Muscle layer of colon (tissue), 2 donors: ENCODE measurements around the gene GABRB3.

Experiments
- H3K27ac ChIP-seq: one replicate; pipeline ENCODE4 v1.7.0; 2013; ENCODE audit warnings: low read depth, mild to moderate bottlenecking, low read length, moderate library complexity
- H3K27me3 ChIP-seq, 2 donors: one replicate each; pipeline ENCODE4 v1.7.0; 2013; ENCODE audit warnings: low read length in 2 of 2, mild to moderate bottlenecking in 2 of 2; ENCODE audit not compliant: insufficient read depth in 2 of 2, control insufficient read depth in 1 of 2
- H3K36me3 ChIP-seq: one replicate; pipeline ENCODE4 v1.7.0; 2013; ENCODE audit warnings: mild to moderate bottlenecking, low read length; ENCODE audit not compliant: insufficient read depth
- H3K4me1 ChIP-seq: one replicate; pipeline ENCODE4 v1.7.0; 2013; ENCODE audit warnings: mild to moderate bottlenecking, low read length; ENCODE audit not compliant: insufficient read depth
- H3K4me3 ChIP-seq, 2 donors: one replicate each; pipeline ENCODE4 v1.7.0; 2013; ENCODE audit warnings: low read length in 2 of 2, low read depth in 1 of 2, mild to moderate bottlenecking in 1 of 2, moderate library complexity in 1 of 2
- H3K9ac ChIP-seq: one replicate; pipeline ENCODE4 v1.7.0; 2013; ENCODE audit warnings: low read length
- H3K9me3 ChIP-seq: one replicate; pipeline ENCODE4 v1.7.0; 2013; ENCODE audit warnings: mild to moderate bottlenecking, low read length
- donor health status: abdominal sarcoma.
- donor health status: Adenocarcinoma of cecum.

GABRB3 gene

GRCh38 chr15:26772154-26773066 lies at the start of gene GABRB3:
Gene GABRB3 (minus strand): TSS chr15:26773066.
- Histone ChIP-seq H3K27ac (no peak within 1 kb of the TSS), H3K4me1 (peaks cover 4% of the 10 kb centered on the region), H3K4me3 (peak within 1 kb of the TSS; percentile 9 to 26), H3K9ac (no peak within 1 kb of the TSS), H3K27me3 (peaks cover 9 to 29% of the 10 kb centered on the region in 2 donors), H3K9me3 (no peaks in the 10 kb centered on the region), H3K36me3 (no peaks in the 10 kb centered on the region)

- no peaks in the 10 kb centered on the region for H3K4me1 ChIP-seq
- no peaks in the 10 kb centered on the region for H3K9me3 ChIP-seq
- no peaks in the 10 kb centered on the region for H3K36me3 ChIP-seq
- H3K4me3 ChIP-seq: no peak overlapping the region
- no peaks in the 10 kb centered on the region for H3K27me3 ChIP-seq
- H3K27ac ChIP-seq: no peak overlapping the region
- no peak overlapping the region for H3K9ac ChIP-seq
Measured at GRCh38 chr15:26807517-26808427, 34.9 kb upstream of the GABRB3 start.

- no peak overlapping the region for H3K27ac ChIP-seq
- H3K4me3 ChIP-seq: no peak overlapping the region
- no peaks in the 10 kb centered on the region for H3K36me3 ChIP-seq
- H3K27me3 ChIP-seq: no peaks in the 10 kb centered on the region
- no peak overlapping the region for H3K9ac ChIP-seq
- H3K9me3 ChIP-seq: no peaks in the 10 kb centered on the region
- no peaks in the 10 kb centered on the region for H3K4me1 ChIP-seq
Measured at GRCh38 chr15:26806574-26806973, 33.7 kb upstream of the GABRB3 start.

DNA sequence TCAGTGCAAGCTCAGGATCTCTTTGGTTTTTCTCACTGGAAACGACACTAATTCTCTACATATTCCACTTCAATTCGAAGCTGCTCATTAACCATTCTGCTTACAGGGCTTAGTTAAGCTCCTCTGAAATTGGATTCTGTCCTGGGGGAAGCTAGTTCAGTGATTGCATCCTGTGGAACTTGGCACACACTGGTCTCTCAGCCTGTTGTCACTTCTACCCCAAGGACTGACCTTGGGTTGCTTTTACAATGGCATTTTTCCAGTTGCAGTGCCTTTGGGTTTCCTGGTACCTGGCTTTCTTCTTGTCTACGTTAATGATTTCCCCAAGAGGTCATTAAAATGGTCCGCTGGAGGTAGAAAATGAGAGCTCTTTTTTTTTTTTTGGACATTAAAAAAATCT lies 33.3 kb upstream of the GABRB3 start:
- Histone ChIP-seq H3K36me3 (no peaks in the 10 kb centered on the region), H3K9me3 (no peaks in the 10 kb centered on the region), H3K27ac (no peak overlapping the region), H3K27me3 (no peaks in the 10 kb centered on the region), H3K9ac (no peak overlapping the region), H3K4me3 (no peak overlapping the region), H3K4me1 (no peaks in the 10 kb centered on the region)

GRCh38 chr15:26805470-26805869 lies 32.6 kb upstream of the GABRB3 start:
- Histone ChIP-seq H3K9ac (no peak overlapping the region), H3K9me3 (no peaks in the 10 kb centered on the region), H3K4me1 (no peaks in the 10 kb centered on the region), H3K4me3 (no peak overlapping the region), H3K27me3 (no peaks in the 10 kb centered on the region), H3K36me3 (no peaks in the 10 kb centered on the region), H3K27ac (no peak overlapping the region)

GRCh38 chr15:26804063-26804804 lies 31.4 kb upstream of the GABRB3 start:
- H3K9ac ChIP-seq: no peak overlapping the region
- H3K27ac ChIP-seq: no peak overlapping the region
- no peaks in the 10 kb centered on the region for H3K9me3 ChIP-seq
- H3K4me1 ChIP-seq: no peaks in the 10 kb centered on the region
- no peak overlapping the region for H3K4me3 ChIP-seq
- H3K36me3 ChIP-seq: no peaks in the 10 kb centered on the region
- no peaks in the 10 kb centered on the region for H3K27me3 ChIP-seq

DNA sequence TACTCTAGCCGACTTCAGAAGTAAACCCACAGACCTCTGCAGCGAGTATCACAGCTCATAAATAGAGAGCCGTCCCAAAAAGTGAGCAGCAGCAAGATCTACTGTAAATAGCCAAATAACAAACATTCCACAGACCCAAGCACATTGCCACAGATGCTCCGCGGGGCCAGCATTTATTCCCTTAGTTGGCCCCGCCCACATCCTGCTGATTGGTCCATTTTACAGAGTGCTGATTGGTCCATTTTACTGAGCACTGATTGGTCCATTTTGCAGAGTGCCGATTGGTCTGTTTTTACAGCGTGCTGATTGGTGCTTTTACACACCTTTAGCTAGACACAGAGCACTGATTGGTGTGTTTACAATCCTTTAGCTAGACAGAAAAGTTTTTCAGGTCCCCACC lies 17.3 kb upstream of the GABRB3 start:
- H3K4me1 ChIP-seq: no peaks in the 10 kb centered on the region
- H3K27me3 ChIP-seq: no peaks in the 10 kb centered on the region
- H3K4me3 ChIP-seq: no peak overlapping the region
- no peak overlapping the region for H3K9ac ChIP-seq
- H3K36me3 ChIP-seq: no peaks in the 10 kb centered on the region
- H3K9me3 ChIP-seq: no peaks in the 10 kb centered on the region
- H3K27ac ChIP-seq: no peak overlapping the region

- Histone ChIP-seq H3K27ac (no peak overlapping the region), H3K27me3 (no peaks in the 10 kb centered on the region), H3K4me1 (no peaks in the 10 kb centered on the region), H3K9me3 (no peaks in the 10 kb centered on the region), H3K4me3 (no peak overlapping the region), H3K36me3 (no peaks in the 10 kb centered on the region), H3K9ac (no peak overlapping the region)
Measured at GRCh38 chr15:26781816-26782215, 8.9 kb upstream of the GABRB3 start.

DNA sequence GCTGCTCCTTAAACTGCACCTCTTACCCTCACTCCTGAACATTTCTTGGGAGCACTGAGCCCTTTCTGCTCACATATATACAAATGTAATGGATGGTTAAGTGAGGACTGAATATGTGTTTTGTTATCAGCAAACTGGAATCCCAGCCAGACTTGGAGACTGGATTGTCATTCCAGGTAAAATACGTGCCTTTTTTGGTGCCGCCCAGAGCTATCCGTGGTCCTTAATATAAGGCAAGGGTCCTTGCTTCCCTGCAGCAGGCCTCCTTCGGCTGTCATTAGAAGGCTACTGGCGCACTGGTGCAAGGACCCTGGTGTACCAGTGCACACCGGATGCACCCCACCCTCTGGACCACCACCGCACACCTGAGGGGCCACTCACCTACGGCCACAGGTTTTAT lies 1.1 kb upstream of the GABRB3 start:
- Histone ChIP-seq H3K27me3 (peaks cover 9 to 25% of the 10 kb centered on the region in 2 donors), H3K27ac (no peak overlapping the region), H3K36me3 (no peaks in the 10 kb centered on the region), H3K4me3 (no peak overlapping the region), H3K9ac (no peak overlapping the region), H3K9me3 (no peaks in the 10 kb centered on the region), H3K4me1 (peaks cover 4% of the 10 kb centered on the region)

DNA sequence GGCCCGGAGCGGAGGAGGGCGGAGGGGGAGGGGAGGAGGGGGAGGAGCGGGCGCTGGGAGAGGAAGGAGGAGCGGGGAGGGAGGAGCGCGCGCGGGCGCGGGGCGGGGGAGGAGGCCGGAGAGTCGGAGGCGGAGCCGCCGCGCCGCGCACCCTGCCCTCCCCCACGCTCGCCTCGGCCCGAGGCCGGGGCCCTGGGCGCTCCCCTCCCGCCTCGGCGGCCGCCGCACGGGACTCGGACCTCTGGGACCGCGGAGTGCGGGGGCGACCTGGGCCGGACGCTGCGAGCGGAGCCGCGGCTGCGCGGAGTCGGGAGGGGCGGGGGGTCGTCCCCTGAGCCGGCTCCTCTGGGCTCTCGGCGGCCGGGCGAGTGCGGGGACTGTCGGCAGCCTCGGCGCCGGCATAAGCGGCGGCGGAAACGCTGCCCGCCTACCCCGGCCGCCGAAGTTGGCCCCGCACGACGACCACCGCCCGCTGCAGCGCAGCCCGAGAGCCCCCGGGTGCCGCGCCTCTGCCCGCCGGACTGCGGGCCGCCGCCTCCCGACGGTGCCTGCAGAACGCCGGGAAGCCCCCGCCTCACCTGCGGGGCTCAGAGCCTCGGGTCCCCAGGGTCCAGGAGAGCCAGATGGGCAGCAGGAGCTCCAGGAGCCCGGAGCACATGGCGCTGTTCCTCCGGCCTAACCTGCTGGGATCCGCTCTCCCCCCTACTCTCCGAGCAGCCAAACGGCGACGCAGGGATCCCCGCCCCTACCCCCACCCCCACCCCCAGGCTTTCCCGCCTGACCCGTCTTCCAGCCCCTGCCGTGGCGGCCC lies 406 bp upstream of the GABRB3 start:
- Histone ChIP-seq H3K27me3 (peaks cover 9 to 25% of the 10 kb centered on the region in 2 donors), H3K27ac (no peak overlapping the region), H3K36me3 (no peaks in the 10 kb centered on the region), H3K4me1 (peaks cover 4% of the 10 kb centered on the region), H3K9me3 (no peaks in the 10 kb centered on the region), H3K9ac (no peak overlapping the region), H3K4me3 (no peak overlapping the region)
